ENCODE data around the gene SNX10.

GRCh38 chr7:26398756-26399509 is 107.3 kb downstream of the SNX10 start:
- TF ChIP-seq, protein P1, sequence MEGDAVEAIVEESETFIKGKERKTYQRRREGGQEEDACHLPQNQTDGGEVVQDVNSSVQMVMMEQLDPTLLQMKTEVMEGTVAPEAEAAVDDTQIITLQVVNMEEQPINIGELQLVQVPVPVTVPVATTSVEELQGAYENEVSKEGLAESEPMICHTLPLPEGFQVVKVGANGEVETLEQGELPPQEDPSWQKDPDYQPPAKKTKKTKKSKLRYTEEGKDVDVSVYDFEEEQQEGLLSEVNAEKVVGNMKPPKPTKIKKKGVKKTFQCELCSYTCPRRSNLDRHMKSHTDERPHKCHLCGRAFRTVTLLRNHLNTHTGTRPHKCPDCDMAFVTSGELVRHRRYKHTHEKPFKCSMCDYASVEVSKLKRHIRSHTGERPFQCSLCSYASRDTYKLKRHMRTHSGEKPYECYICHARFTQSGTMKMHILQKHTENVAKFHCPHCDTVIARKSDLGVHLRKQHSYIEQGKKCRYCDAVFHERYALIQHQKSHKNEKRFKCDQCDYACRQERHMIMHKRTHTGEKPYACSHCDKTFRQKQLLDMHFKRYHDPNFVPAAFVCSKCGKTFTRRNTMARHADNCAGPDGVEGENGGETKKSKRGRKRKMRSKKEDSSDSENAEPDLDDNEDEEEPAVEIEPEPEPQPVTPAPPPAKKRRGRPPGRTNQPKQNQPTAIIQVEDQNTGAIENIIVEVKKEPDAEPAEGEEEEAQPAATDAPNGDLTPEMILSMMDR (IDR thresholded peaks at IDR 0.05; ENCODE audit: low read depth, low read length) = no peak
- peak; percentile 49 for TF ChIP-seq POLR2A (IDR thresholded peaks at IDR 0.05; ENCODE audit: extremely low read depth, insufficient read length)
- TF ChIP-seq MAX (IDR thresholded peaks at IDR 0.05; ENCODE audit: low read depth, low read length) = peak; percentile 62
- TF ChIP-seq MYC (IDR thresholded peaks at IDR 0.05; ENCODE audit: low read depth, low read length) = peak; percentile 60

Measured in NB4 (cell line).